Right atrium auricular region (tissue), 2 donors: ENCODE measurements around the gene DSE. TPM values are rescaled to one million over a fixed set of nuclear protein-coding genes. Genes with fewer than 3 reads are reported as not detected.

Experiments
- DNase-seq: peaks from one replicate; pipeline ENCODE4 v3.0.0-alpha.2; 2019; ENCODE audit warnings: low spot score
- H3K27ac ChIP-seq, 2 donors: fragments of 200-600 bp; sonication (generic); 1 replicate in 1 of 2; 2 replicates in 1 of 2; pipeline ENCODE4 v1.5.1; 2016 to 2019
- H3K27me3 ChIP-seq, 2 donors: fragments of 200-600 bp; sonication (generic); one replicate each; pipeline versions ENCODE4 v1.5.1 to v1.6.0; 2017 to 2019
- H3K36me3 ChIP-seq: fragments of 200-600 bp; sonication (generic); one replicate; pipeline ENCODE4 v1.5.1; 2016
- H3K4me1 ChIP-seq, 2 donors: fragments of 200-600 bp; sonication (generic); one replicate each; pipeline versions ENCODE4 v1.5.1 to v1.6.0; 2017 to 2019
- H3K4me3 ChIP-seq, 2 donors: fragments of 200-600 bp; sonication (generic); 1 replicate in 1 of 2; 2 replicates in 1 of 2; pipeline ENCODE4 v1.5.1; 2017 to 2019; ENCODE audit warnings: mild to moderate bottlenecking in 1 of 2, moderate library complexity in 1 of 2
- H3K9me3 ChIP-seq, 2 donors: fragments of 200-600 bp; sonication (generic); one replicate each; pipeline ENCODE4 v1.5.1; 2019
- total RNA-seq, 2 donors: library from RNA; depleted of rRNA; stranded (reverse); fragments of >200 nt; gene quantifications; one replicate each; pipeline ENCODE4 v1.1.0, GENCODE V29; 2016
- TF ChIP-seq, protein P1 (sequence below), 2 donors: fragments of 200-600 bp; sonication (generic); IDR thresholded peaks; one replicate each; pipeline ENCODE4 v1.5.1; 2019; ENCODE audit warnings: antibody characterized with exemption in 2 of 2

Gene DSE
- total RNA-seq, 2 donors from 2014 or later = 19.4 to 31.7 TPM

- H3K4me3 ChIP-seq = no peak overlapping the region
- H3K9me3 ChIP-seq = no peaks in the 10 kb centered on the region
- no peaks in the 10 kb centered on the region for H3K27me3 ChIP-seq
- DNase-seq = no peak
- H3K4me1 ChIP-seq = peaks cover 0 to 48% of the 10 kb centered on the region in 2 donors
- no peaks in the 10 kb centered on the region for H3K36me3 ChIP-seq
- no peak overlapping the region for H3K27ac ChIP-seq
- TF ChIP-seq, protein P1, sequence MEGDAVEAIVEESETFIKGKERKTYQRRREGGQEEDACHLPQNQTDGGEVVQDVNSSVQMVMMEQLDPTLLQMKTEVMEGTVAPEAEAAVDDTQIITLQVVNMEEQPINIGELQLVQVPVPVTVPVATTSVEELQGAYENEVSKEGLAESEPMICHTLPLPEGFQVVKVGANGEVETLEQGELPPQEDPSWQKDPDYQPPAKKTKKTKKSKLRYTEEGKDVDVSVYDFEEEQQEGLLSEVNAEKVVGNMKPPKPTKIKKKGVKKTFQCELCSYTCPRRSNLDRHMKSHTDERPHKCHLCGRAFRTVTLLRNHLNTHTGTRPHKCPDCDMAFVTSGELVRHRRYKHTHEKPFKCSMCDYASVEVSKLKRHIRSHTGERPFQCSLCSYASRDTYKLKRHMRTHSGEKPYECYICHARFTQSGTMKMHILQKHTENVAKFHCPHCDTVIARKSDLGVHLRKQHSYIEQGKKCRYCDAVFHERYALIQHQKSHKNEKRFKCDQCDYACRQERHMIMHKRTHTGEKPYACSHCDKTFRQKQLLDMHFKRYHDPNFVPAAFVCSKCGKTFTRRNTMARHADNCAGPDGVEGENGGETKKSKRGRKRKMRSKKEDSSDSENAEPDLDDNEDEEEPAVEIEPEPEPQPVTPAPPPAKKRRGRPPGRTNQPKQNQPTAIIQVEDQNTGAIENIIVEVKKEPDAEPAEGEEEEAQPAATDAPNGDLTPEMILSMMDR (IDR thresholded peaks at IDR 0.05) = no peak
Measured at GRCh38 chr6:116390581-116390980, 19.8 kb downstream of the DSE start.

GRCh38 chr6:116392132-116393013 lies 21.6 kb downstream of the DSE start:
- no peaks in the 10 kb centered on the region for H3K9me3 ChIP-seq
- H3K27ac ChIP-seq = no peak overlapping the region
- peaks cover 0 to 38% of the 10 kb centered on the region in 2 donors for H3K4me1 ChIP-seq
- TF ChIP-seq, protein P1 (IDR thresholded peaks at IDR 0.05) = no peak
- no peak overlapping the region for H3K4me3 ChIP-seq
- DNase-seq = no peak
- H3K36me3 ChIP-seq = no peaks in the 10 kb centered on the region
- no peaks in the 10 kb centered on the region for H3K27me3 ChIP-seq

DNA sequence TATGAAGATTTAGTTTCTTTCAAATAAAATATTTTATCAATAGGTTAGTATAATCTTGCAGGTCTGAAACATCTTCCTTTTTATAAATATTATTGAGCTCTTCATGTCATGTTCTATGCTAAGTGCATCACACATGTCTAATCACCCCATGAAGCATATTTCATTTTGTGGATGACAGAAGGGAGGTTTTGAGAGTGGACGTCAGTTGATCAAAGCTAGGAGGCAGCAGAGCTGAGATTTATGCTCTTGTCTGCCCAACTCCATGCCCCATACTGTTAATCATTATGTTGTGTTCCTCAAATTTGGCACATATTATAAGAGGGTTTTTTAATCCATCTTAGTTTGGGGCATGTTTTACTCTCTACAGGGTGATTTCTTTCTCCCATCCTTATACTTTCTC lies 22.7 kb downstream of the DSE start:
- no peak for DNase-seq
- H3K9me3 ChIP-seq = no peaks in the 10 kb centered on the region
- no peak overlapping the region for H3K27ac ChIP-seq
- no peaks in the 10 kb centered on the region for H3K36me3 ChIP-seq
- TF ChIP-seq, protein P1 (IDR thresholded peaks at IDR 0.05) = peak in 1 of 2 donors; percentile 30
- no peaks in the 10 kb centered on the region for H3K27me3 ChIP-seq
- H3K4me3 ChIP-seq = no peak overlapping the region
- peaks cover 0 to 35% of the 10 kb centered on the region in 2 donors for H3K4me1 ChIP-seq

DNA sequence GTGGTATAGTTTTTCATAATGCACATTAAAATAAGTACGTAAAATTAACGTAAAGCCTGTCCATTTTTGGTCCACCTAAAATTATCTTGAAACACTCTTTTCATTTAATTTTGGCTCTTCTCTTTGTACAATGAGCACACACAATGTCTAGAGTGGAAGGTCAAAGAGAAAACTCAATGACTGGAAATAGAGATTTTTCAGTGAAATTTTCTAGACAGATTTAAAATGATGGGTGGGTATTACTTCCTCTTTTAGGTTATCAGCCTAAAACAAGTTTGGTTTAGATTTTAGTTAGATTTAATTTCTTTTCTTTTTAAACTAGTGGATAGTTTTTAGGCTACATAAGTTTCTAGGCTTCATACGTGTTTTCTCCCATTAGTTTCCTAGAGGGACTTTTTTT lies 24.9 kb downstream of the DSE start:
- TF ChIP-seq, protein P1 (IDR thresholded peaks at IDR 0.05) = no peak
- Histone ChIP-seq H3K4me3 (no peak overlapping the region), H3K9me3 (no peaks in the 10 kb centered on the region), H3K4me1 (peaks cover 0 to 23% of the 10 kb centered on the region in 2 donors), H3K36me3 (peaks cover 5% of the 10 kb centered on the region), H3K27ac (no peak overlapping the region), H3K27me3 (no peaks in the 10 kb centered on the region)
- no peak for DNase-seq

GRCh38 chr6:116396441-116396840 lies 25.7 kb downstream of the DSE start:
- Histone ChIP-seq H3K27ac (no peak overlapping the region), H3K4me3 (no peak overlapping the region), H3K9me3 (no peaks in the 10 kb centered on the region), H3K4me1 (peaks cover 0 to 18% of the 10 kb centered on the region in 2 donors), H3K27me3 (no peaks in the 10 kb centered on the region), H3K36me3 (peaks cover 5% of the 10 kb centered on the region)
- DNase-seq = no peak
- TF ChIP-seq, protein P1 (IDR thresholded peaks at IDR 0.05) = no peak
